NT2/D1 (cell line): ENCODE measurements around the gene BIN2.

Source experiments
- SUZ12 ChIP-seq: IDR thresholded peaks from 2 replicates; pipeline ENCODE4 v1.6.1; 2011; ENCODE audit not compliant: insufficient read length, insufficient read depth; ENCODE audit errors: extremely low read depth
- YY1 ChIP-seq: IDR thresholded peaks from 2 replicates; pipeline ENCODE4 v1.6.1; 2011; ENCODE audit not compliant: insufficient read length, insufficient read depth
- ZNF274 ChIP-seq: IDR thresholded peaks from 2 replicates; pipeline ENCODE4 v1.6.1; 2011; ENCODE audit warnings: mild to moderate bottlenecking, low read depth, low read length

DNA sequence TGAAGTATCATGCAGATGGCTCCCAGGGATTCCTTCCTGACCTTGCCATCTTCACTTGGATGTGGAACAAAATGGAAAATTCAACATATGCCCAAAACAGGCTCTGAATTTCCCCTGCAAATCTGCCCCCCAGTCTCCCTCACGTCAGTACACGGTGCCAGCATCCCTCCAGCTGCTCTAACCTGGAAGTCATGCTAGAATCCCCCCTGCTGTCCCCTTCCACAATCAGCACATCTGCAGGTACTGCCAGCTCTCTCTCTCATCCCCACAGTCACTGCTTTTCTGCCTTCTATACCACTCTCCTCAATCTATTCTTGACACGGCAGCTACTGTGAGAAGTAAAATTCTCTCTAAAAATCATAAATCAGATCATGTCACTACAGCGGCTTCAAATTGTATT is 45.6 kb upstream of the BIN2 start:
- TF ChIP-seq SUZ12 (no peak), YY1 (no peak), ZNF274 (no peak)
